GM23338 (cell line): ENCODE data around the gene HOXC12. TPM values are rescaled to one million over a fixed set of nuclear protein-coding genes. Genes with fewer than 3 reads are reported as not detected.
A peak's percentile ranks its signal among the peaks of the same experiment; 100 is the strongest.

ENCODE experiments used
- ATAC-seq: fragments of 200-7000 bp; cut with Tn5 transposase; 3 replicates; pipeline ENCODE4 v1.9.1; 2020
- DNase-seq: peaks from one replicate; pipeline ENCODE4 v3.0.0-alpha.2; 2015; ENCODE audit warnings: low spot score
- H2AFZ ChIP-seq: fragments of 200-600 bp; sonication (generic); 2 replicates; pipeline ENCODE4 v1.8.0; 2016; ENCODE audit warnings: antibody characterized with exemption, mild to moderate bottlenecking, moderate library complexity
- H3F3A ChIP-seq: fragments of 200-600 bp; sonication (generic); replicated peaks from 2 replicates; pipeline ENCODE4 v1.8.0; 2017; ENCODE audit warnings: antibody characterized with exemption, mixed run types, low read depth
- H3K27ac ChIP-seq: fragments of 200-600 bp; sonication (generic); 2 replicates; pipeline ENCODE4 v1.6.1; 2016; ENCODE audit warnings: low read depth
- H3K27me3 ChIP-seq: fragments of 200-600 bp; sonication (generic); 2 replicates; pipeline ENCODE4 v1.8.0; 2016; ENCODE audit warnings: mild to moderate bottlenecking, mixed run types, moderate library complexity; ENCODE audit not compliant: insufficient read depth
- H3K36me3 ChIP-seq: fragments of 200-600 bp; sonication (generic); 2 replicates; pipeline ENCODE4 v1.8.0; 2016; ENCODE audit warnings: mild to moderate bottlenecking; ENCODE audit not compliant: insufficient read depth
- H3K4me1 ChIP-seq: fragments of 200-600 bp; sonication (generic); 2 replicates; pipeline ENCODE4 v1.8.0; 2016; ENCODE audit warnings: mild to moderate bottlenecking, moderate library complexity; ENCODE audit not compliant: insufficient read depth
- H3K4me2 ChIP-seq: fragments of 200-600 bp; sonication (generic); 2 replicates; pipeline ENCODE4 v1.7.1; 2017; ENCODE audit warnings: mixed run types
- H3K4me3 ChIP-seq: fragments of 200-600 bp; sonication (generic); 2 replicates; pipeline ENCODE4 v1.6.1; 2016; ENCODE audit warnings: mixed run types
- H3K79me2 ChIP-seq: fragments of 200-600 bp; sonication (generic); replicated peaks from 2 replicates; pipeline ENCODE4 v1.8.0; 2017; ENCODE audit warnings: mild to moderate bottlenecking; ENCODE audit not compliant: insufficient read depth
- H3K9me2 ChIP-seq: fragments of 200-600 bp; sonication (generic); 2 replicates; pipeline ENCODE4 v1.8.0; 2017; ENCODE audit not compliant: insufficient read depth
- H4K20me1 ChIP-seq: fragments of 200-600 bp; sonication (generic); replicated peaks from 2 replicates; pipeline ENCODE4 v1.8.0; 2017; ENCODE audit warnings: mild to moderate bottlenecking; ENCODE audit not compliant: insufficient read depth
- H3K27ac Mint-ChIP-seq: 2 replicates; pipeline ENCODE4 v1.8.0; 2020; ENCODE audit warnings: inconsistent platforms, mild to moderate bottlenecking, moderate library complexity, mixed read lengths
- H3K27me3 Mint-ChIP-seq: 3 replicates; pipeline ENCODE4 v1.8.0; 2022; ENCODE audit warnings: low read depth, mild to moderate bottlenecking, moderate library complexity, mixed read lengths, inconsistent platforms; ENCODE audit not compliant: insufficient read depth, poor library complexity
- H3K36me3 Mint-ChIP-seq: 3 replicates; pipeline ENCODE4 v1.8.0; 2021; ENCODE audit warnings: low read depth, mild to moderate bottlenecking, inconsistent platforms, moderate library complexity, mixed read lengths
- H3K4me1 Mint-ChIP-seq: 3 replicates; pipeline ENCODE4 v1.8.0; 2020; ENCODE audit warnings: mild to moderate bottlenecking, inconsistent platforms, mixed read lengths
- H3K4me3 Mint-ChIP-seq: 3 replicates; pipeline ENCODE4 v1.8.0; 2021; ENCODE audit warnings: moderate library complexity, mild to moderate bottlenecking, inconsistent platforms, mixed read lengths
- H3K9me3 Mint-ChIP-seq: 3 replicates; pipeline ENCODE4 v1.8.0; 2020; ENCODE audit warnings: moderate library complexity, mild to moderate bottlenecking, inconsistent platforms, mixed read lengths
- CTCF ChIP-seq, 2 experiments: fragments of 200-600 bp in 1 of 2; sonication (generic) in 1 of 2; conservative IDR thresholded peaks; 2 replicates each; pipeline versions ENCODE4 v1.5.1 to v1.6.1; 2016 to 2017; ENCODE audit warnings: antibody characterized with exemption in 2 of 2, low read depth in 2 of 2, mild to moderate bottlenecking in 2 of 2, moderate library complexity in 1 of 2
- EZH2 ChIP-seq: fragments of 200-600 bp; sonication (generic); IDR thresholded peaks from one replicate; pipeline ENCODE4 v1.8.0; 2017; ENCODE audit warnings: antibody characterized with exemption, mild to moderate bottlenecking, low read depth; ENCODE audit not compliant: unreplicated experiment
- EZH2phosphoT487 ChIP-seq: fragments of 200-600 bp; sonication (generic); IDR thresholded peaks from one replicate; pipeline ENCODE4 v1.8.1; 2018; ENCODE audit warnings: antibody characterized with exemption; ENCODE audit not compliant: unreplicated experiment
- NANOG ChIP-seq: IDR thresholded peaks from 2 replicates; pipeline ENCODE4 v1.6.1; 2016; ENCODE audit warnings: antibody characterized with exemption, borderline replicate concordance
- ZNF114 ChIP-seq: fragments of 250-450 bp; sonication (Bioruptor Pico); IDR thresholded peaks from 2 replicates; pipeline ENCODE4 v1.5.0; 2020; ENCODE audit warnings: mild to moderate bottlenecking, moderate library complexity
- ZNF462 ChIP-seq: fragments of 250-450 bp; sonication (Bioruptor Pico); IDR thresholded peaks from 2 replicates; pipeline ENCODE4 v1.5.0; 2020; ENCODE audit warnings: mild to moderate bottlenecking, moderate library complexity
- polyA plus RNA-seq: library from polyadenylated mRNA; unstranded; fragments of >200 nt; fragmentation: Nextera tagmentation; extraction: Ambion mirVana; gene quantifications from 2 replicates; pipeline ENCODE4 v1.2.1, GENCODE V29; 2016
- total RNA-seq: library from RNA; depleted of rRNA; stranded (reverse); fragments of >200 nt; shearing (Covaris generic); gene quantifications from 2 replicates; pipeline ENCODE4 v1.2.3, GENCODE V29; 2014

HOXC12 gene
- total and polyA plus RNA-seq, 2 experiments from 2014 or later = not detected

GRCh38 chr12:54005853-54006558 is 51.3 kb downstream of the HOXC12 start:
- H3K4me3 ChIP-seq = no peak overlapping the region
- H3K36me3 Mint-ChIP-seq = no peaks in the 10 kb centered on the region
- H3K36me3 ChIP-seq = no peaks in the 10 kb centered on the region
- H3K27ac Mint-ChIP-seq = no peak overlapping the region
- no peaks in the 10 kb centered on the region for H3K9me2 ChIP-seq
- no peaks in the 10 kb centered on the region; the same call in 1 of the 3 replicates for H3K9me3 Mint-ChIP-seq
- H4K20me1 ChIP-seq = peaks cover 36% of the 10 kb centered on the region
- peaks cover 15% of the 10 kb centered on the region for H3K4me1 ChIP-seq
- ATAC-seq (peak; percentile 71), DNase-seq (peak; percentile 95)
- H3K27me3 Mint-ChIP-seq = peaks cover 99% of the 10 kb centered on the region
- no peak overlapping the region for H3K27ac ChIP-seq
- peaks cover 100% of the 10 kb centered on the region for H3K27me3 ChIP-seq
- H3K4me2 ChIP-seq = peak overlapping the region; percentile 64; the same call in 1 of the 2 replicates
- H2AFZ ChIP-seq = no peak overlapping the region
- peak; percentile 92 for TF ChIP-seq EZH2
- TF ChIP-seq EZH2phosphoT487 = peak; percentile 96
- no peak for TF ChIP-seq ZNF462 (CRISPR knock-in tag)
- TF ChIP-seq NANOG = no peak
- TF ChIP-seq ZNF114 = no peak
- peak; percentile 87 to 93 for TF ChIP-seq CTCF (conservative IDR thresholded peaks at IDR 0.05; ENCODE audit: low read depth in 2 of 2)
- H3F3A ChIP-seq = peaks cover 34% of the 10 kb centered on the region
- H3K79me2 ChIP-seq = no peaks in the 10 kb centered on the region
- peak overlapping the region; percentile 15; the same call in 1 of the 3 replicates for H3K4me3 Mint-ChIP-seq
- peaks cover 22% of the 10 kb centered on the region for H3K4me1 Mint-ChIP-seq
